GM18867 (cell line): ENCODE measurements around the gene PNLIP.

Source experiments
- ATAC-seq: cut with Tn5 transposase; IDR thresholded peaks from one replicate; pipeline ENCODE4 v1.9.1; 2021; ENCODE audit warnings: mild to moderate bottlenecking, moderate library complexity; ENCODE audit not compliant: unreplicated experiment

PNLIP gene

GRCh38 chr10:116545756-116546155 lies at the start of gene PNLIP:
PNLIP (plus strand) TSS chr10:116545931; CDS start chr10:116546093, 162 bp downstream.
- ATAC-seq, result no peak

DNA sequence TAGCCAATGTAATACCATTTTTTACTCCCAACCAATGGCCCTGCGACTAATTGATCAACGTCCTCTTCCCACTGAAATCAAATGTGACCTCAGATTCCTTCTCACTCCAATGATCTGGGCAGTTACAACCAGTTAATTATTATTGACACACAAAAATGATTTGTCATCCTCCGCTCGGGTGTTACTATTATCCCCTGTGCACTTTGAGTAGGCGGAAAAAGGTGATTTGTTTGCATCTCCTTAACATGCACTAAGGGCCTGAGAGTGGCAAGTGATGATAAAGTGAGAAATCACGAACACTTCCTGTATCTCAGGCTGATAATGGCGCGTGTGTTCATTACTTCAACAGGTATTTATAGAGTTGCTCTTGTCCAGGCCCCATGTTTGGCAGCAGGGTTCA lies 40.9 kb upstream of the PNLIP start:
- ATAC-seq, result no peak

- ATAC-seq, result no peak
Observed at GRCh38 chr10:116510565-116510964, 35.2 kb upstream of the PNLIP start.

DNA sequence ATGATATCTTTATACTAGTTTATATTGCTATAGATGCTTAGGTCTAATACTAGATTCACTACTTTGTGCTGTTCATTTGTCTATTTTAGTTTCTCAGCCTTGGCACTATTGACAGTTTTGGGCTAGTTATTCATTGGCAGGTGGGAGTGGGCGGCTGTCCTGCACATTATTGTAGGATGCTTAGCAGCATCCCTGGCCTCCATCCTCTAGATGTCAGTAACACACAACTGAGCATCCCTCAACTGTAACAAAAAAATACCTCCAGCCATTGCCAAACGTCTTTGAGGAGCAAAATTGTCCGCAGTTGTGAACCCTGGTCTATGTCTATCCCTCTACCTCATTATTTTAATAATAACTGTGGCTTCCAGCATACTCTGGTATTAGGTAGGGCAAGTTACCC lies 34.4 kb upstream of the PNLIP start:
- ATAC-seq, result no peak

DNA sequence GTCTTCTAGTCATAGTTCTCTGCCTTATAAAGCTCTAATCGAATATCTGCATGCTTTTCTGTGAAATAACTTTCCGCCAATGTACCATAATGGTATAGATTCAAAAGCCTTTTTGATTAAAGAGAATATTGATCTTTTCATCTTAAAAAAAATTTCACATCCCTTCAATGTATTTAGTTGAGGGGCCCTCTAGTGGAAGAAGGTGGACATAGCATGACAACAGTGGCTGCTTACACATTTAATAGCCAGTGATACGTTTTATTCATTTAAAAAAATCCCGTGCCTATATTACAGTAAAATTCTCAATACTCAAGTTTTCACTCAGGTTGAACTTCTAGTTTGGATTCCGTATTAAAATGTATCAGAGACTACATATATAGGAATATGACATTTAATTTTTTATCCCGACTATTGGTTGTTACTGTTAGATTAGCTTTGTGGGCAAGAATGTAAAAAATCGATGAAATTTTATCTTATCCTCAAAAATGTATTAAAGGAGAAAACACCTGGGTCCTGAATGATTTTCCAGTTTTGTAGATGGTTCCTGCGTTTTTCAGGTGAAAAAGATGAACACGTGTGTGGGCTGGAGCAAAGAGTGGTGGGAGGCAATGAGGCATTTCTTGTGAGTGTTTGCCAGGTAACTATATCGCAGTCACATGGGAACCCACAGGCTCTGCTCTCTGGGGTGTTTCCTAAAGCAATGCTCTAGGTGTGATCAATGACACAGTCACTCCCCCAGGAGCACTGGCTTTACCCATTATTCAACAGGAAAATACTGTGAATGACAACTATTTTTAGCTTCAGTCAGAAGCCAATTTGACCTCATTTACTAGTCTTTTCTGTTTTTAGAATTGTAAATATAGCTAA lies 24.1 kb upstream of the PNLIP start:
- ATAC-seq, result no peak

GRCh38 chr10:116522803-116523381 lies 22.8 kb upstream of the PNLIP start:
- ATAC-seq, result no peak

- ATAC-seq, result no peak
Observed at GRCh38 chr10:116524736-116525135, 21.0 kb upstream of the PNLIP start.

DNA sequence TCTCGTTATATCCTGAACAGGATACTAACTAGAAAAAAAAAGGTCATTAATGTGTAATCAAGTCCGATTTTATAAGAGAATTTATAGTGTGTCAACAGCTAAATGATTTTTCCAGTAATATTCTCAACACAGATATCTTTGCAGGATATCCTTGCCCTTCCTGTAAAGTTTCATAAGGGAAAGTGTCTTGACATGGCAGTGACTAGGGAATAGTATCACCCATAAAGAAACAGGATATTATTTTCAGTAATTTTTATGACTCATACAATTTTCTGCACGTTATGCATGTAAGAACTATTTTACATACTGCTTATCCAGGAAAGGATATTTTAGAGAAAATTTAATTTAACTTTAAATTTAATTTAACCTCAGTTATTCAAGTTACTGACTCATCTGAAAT lies 19.5 kb upstream of the PNLIP start:
- no peak for ATAC-seq

DNA sequence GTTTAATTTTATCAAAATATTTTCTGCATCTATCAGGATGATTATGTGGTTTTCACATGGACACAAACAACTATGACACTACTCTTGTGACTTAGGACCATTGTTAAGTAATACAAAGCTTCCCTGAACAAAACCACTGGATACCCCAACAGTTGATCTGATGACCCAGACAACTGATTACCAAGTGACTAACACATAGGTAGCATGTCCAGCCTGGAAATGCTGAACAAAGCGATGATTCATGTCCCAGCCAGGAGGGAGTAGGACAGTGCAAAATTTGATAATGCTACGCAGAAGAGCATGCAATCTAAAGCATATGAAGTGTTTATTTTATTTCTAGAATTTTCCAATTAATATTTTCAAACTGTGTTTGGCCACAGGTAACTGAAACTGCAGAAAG lies 8.9 kb upstream of the PNLIP start:
- no peak for ATAC-seq

DNA sequence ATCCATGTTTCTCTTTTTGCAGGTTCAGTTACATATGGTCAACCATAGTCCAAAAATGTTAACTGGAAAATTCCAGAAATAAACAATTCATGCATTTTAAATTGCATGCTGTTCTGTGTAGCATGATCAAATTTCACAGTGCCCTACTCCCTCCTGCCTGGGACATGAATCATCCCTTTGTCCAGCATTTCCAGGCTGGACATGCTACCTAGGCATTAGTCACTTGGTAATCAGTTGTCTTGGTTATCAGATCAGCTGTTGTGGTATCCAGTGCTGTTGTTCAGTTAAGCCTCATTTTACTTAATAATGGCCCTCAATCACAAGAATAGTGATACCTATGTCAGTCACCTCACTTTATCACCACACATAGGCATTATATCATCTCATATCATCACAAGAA lies 7.3 kb upstream of the PNLIP start:
- no peak for ATAC-seq

DNA sequence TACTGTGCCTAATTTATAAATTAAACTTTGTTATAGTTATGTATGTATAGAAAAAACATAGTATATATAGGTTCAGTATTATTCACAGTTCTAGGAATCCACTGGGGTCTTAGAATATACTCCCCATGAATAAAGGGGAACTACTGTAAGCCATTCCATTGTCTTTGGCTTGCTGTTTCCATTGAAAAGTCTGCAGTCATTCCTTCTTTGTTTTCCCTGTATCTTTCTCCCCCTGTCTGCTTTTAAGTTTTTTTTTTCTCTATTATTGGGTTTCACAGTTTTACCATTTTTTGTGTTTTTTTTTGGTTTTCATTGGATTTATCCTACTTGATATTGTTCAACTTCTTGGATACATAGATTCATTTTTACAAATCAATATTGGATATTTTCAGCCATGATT lies 6.7 kb upstream of the PNLIP start:
- ATAC-seq, result no peak

DNA sequence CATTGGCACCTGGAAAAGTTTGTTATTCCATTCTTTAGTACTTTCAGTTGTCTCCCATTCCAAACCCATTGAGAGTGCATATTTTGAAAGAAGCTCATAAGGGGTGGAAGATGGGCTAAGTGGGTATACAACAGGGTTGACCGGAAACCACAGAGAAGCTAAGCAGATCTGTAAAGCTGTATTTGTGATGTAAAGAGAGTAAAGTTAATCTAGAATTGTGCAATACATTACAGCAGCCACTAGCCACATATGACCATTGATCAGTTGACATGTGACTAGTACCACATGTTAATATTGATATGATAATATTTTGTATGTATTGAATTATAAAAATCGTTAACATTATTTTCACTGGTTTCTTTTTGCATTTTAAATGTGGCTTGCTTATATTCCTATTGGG lies 4.9 kb upstream of the PNLIP start:
- no peak for ATAC-seq

DNA sequence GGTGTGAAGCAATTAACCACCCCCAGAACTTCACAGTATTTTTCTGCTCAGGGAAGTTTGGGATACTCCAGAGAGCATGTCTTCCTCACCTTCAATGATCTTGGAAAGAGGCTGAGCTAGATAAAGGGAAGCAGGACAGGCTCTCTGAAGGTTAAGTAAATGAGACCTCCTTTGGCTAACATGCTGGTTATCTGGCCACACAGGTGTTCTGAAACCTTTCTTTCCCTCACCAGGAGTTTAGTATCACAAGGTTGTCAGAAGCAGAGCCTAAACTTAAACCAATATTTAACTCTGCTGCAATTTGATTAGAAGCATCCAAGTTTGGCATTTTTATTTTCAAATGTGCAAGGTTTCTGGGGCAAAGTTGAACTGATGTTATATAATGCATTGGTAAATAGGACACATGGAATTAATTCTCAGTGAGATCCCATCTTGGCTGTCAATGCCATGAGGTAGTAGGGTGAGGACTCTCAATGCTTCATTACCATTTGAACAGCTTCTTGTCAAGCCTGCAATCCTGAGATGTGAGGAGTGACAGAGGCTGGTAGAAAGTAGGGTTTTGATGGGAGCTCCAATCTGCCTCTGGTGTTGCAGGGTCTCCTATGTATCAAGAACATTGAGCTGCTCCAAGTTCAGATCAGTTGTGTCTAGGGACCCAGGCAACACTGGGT lies 3.6 kb upstream of the PNLIP start:
- ATAC-seq, result no peak

DNA sequence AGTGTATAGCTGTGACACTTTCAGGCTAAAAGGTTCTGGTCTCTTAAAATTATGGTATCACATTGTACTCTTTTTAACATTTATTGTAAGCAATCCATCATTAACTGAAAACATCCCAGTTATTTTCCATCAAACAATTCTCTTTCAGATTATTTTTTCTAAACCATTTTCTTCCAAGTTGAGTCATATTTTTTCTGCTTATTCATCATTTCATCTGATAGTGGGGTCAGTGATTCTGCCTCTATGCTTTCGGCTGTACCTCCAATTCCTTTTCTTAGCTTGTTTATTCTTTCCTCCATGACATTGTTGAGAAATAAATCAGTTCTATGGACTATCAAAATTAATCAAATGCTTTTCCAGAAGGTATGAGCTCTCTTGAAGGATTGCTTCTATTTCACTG lies 609 bp upstream of the PNLIP start:
- ATAC-seq, result no peak

DNA sequence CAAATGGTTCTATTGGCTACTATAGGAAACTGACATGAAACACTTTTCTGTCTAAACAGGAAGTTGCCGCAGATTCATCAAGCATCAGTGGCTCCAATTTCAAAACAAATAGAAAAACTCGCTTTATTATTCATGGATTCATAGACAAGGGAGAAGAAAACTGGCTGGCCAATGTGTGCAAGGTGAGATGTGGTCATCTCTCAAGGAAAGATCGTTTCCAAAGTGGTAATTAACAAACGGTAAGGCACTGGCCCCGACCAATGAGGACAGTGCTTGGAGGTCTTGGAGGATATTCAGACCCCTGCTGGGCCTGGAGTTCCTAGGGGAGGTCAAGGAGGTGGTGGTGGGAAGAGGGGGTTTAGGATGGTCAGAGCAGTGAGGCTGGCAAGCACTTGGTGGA lies 2.6 kb downstream of the PNLIP start:
- ATAC-seq, result no peak

DNA sequence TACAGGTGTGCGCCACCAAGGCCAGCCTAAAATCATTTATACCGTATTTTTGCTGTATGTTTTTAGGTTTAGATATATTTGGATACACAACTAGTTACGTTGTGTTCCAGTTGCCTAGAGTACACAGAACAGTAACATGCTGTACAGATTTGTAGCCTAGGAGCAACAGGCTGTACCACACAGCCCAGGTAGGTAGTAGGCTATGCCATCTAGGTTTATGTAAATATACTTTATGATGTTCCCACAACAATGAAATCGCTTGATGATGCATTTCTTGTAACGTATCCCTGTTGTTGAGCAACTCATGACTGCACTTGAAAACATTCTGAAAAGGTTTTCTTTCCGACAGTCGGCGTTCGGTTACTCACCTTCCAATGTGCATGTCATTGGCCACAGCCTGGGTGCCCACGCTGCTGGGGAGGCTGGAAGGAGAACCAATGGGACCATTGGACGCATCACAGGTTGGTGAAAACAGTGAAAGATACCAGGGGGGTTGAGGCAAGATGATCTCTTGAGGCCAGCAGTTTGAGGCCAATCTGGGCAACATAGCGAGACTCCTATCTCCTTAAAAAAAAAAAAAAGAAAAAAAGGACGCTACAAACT lies 7.7 kb downstream of the PNLIP start:
- no peak for ATAC-seq

DNA sequence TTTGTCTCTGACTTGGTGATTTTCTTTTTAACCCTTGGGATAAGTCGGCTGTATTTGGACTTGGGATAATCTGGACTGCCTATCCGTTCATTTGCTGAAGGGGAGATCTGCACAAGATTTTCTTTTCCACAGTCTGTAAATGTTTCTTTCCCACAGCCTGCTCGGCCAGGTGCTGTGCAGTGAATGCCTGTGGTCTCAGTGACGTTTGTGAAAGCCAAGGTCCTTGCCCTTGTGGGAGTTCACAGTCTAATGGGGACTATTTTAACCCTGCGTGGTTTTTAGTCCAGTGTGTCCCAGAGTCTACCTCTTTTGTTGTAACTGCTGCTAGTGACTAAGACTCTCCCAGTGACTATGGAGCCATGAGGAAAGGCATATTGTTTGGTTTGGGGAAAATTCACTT lies 8.9 kb downstream of the PNLIP start:
- ATAC-seq, result no peak

GRCh38 chr10:116555880-116556279 lies 10.1 kb downstream of the PNLIP start:
- ATAC-seq, result no peak

DNA sequence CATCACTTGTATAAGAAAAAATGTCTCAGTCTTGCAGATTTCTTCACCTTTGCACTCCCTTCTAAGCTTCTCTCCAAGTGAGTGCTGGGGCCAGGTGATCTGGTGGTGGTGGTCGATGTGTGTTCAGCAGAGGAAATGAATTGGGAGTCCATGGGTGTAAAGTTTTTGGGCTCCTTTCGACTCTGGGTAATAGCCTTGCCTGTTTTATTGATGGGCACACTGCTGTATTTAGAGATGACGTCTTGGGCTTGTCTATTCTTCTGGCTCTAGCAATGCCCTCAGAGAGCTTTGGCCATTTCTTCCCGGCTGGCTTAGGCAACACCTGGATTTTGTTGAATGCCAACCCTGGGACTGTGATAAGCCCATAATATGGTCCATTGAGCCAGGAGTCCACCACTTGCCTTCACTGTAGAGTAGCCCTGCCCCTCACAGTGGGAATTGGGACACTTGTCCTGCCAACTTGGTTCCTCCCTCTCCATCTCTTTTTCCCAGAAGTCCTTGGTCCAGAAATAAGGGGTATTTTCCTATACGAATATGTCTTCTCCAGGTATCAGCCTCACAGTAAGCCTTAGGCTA lies 11.7 kb downstream of the PNLIP start:
- ATAC-seq, result no peak

- no peak for ATAC-seq
Observed at GRCh38 chr10:116565534-116565933, 19.8 kb downstream of the PNLIP start.

- ATAC-seq, result no peak
Observed at GRCh38 chr10:116566932-116567331, 21.2 kb downstream of the PNLIP start.
